ENCODE measurements around the gene DIP2C.
"Not testable (repeated sequence)": the region's sequence is repeated elsewhere in the genome, so short reads cannot be mapped to it uniquely, and the experiment has no call there.

Gene DIP2C

DNA sequence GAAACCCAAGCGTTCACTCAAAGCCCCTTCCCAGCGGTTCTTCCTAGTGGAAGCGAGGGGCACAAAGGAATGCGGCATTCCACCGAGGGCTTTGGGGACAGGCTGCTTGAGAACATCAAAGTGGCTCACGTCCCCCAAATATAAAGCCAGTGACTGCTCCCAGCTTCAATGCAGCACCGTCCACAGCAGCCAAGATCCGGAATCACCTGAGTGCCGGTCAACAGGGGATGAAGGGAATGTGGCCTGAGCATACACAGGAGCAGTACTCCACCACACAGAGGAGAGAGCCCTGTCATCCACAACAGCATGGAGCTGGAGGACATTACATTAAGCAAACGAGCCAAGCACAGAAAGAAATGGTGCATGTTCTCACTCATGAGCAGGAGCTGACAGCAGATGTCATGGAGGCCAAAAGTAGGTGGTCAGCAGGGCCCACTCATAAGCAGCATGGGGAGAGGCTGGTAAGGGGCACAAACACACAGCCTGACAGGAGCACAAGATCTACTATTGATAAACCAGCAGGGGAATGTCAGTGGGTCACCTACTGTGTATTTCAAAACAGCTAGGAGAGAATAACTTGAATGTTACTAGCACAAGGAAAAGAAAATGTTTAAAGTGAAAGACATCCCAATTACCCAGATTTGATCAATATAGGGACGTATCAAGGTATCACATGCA is 79.5 kb downstream of the DIP2C start:
- DNase-seq: no peak

DNA sequence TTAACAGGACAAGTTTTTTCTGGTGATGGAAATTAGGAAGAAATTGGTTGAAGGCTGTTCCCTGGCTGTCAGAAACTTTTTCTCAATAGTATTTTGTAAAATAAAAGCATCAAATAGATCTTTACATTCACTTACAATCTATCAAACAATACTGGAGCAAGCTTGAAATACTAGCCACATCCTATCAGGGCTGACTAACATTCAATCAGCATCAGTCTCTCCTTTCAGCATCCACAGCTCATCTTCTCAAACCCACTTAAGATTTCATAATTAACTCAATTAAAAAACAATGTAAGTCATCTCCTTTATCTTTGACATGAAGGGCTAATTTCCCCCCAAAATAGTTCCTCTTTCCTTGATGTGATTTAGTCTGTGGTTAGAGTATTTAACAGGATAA is 80.2 kb downstream of the DIP2C start:
- no peak for DNase-seq

DNA sequence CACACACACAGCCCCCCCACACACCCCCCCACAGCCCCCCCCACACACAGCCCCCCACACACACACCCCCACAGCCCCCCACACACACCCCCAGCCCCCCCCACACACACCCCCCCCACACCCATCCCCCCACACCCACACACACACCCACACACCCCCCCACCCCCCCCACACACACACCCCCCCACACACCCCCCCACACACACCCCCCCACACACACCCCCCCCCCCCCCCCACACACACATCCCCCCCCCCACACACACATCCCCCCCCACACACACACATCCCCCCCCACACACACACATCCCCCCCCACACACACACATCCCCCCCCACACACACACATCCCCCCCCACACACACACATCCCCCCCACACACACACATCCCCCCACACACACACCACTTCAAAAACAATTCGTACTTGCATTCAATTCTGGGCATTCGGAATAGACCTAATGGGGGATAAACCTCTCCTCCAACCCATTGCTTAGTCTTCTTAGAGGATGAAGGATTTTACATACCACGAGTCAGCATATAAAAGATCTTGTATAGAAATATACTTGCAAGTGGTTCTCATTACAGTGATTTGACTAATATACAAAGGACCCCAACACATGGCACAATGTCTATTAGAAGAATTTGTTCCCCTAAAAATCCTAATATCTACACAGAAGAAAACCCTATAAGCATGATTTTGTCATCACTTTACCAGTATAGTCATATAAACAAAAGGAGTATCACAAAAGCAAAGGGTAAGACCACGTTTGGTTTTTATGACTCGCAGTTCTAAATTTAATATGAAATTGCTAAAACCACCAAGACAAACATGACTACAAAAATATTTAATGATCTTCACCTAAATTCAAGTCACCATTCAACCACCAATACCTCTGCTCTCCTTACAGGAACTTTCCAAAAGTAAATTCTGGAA is 80.9 kb downstream of the DIP2C start:
- DNase-seq: no peak

DNA sequence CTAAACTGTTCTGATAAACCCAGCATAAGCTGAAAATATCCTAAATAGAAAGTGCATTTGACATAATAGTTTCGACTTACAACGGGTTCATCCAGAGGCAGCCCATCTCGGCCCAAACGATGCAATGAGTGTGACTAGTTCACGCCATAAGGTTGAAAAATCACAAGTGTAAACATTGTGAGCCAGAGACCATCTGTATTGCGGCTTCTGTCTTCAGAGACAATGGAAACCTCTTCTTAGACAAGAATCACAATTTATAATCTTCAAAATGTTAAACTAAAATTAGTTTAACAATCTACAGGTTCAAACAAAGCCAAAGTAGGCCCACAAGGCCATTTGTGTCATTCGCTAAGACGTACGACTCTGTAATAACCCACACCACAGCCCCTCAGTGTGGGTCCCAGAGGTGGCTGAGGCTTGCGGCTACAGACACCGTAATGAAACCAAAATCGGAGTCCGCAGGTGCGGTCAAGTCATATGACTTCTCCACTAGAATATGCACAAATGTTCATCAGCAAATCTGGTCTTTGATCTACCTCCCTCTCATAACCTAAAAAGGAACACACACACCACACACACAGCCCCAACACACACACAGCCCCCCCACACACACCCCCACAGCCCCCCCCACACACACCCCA is 81.8 kb downstream of the DIP2C start:
- DNase-seq: no peak

DNA sequence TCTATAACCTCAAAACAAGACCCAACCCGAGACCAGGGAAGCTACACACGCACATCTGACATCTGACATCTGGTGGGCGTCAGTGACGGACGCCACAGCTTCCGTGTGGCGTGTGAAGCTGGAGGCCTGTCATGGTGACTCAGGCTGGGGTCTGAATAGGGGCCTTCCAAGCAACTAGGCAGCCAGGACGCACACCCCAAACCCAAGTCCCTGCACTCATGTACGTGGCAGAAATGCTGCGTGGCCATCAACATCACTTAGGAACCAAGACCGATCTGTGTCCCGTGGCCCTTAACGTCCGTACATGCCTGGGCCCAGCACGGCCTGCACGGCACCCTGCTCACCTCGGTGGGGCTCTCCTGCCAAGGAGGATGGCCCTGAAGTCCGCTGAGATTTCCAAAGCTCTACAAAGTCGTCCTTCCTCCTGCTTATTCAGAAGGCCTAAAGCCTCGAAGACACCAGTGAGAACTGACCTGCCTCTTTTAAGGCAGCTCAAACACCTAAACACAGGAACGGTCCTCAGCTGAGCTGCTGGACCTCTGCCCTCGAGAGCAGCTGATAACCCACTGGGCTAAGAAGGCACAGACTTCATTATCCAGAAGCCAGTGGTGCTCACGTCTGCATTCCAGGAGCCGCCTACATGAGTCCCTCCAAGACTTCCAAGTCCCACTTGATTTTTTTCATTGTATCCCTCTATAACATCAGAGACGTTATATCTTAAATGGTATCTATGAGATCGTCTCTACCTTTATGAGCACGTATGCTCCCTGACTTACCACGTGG is 82.5 kb downstream of the DIP2C start:
- no peak for DNase-seq

DNA sequence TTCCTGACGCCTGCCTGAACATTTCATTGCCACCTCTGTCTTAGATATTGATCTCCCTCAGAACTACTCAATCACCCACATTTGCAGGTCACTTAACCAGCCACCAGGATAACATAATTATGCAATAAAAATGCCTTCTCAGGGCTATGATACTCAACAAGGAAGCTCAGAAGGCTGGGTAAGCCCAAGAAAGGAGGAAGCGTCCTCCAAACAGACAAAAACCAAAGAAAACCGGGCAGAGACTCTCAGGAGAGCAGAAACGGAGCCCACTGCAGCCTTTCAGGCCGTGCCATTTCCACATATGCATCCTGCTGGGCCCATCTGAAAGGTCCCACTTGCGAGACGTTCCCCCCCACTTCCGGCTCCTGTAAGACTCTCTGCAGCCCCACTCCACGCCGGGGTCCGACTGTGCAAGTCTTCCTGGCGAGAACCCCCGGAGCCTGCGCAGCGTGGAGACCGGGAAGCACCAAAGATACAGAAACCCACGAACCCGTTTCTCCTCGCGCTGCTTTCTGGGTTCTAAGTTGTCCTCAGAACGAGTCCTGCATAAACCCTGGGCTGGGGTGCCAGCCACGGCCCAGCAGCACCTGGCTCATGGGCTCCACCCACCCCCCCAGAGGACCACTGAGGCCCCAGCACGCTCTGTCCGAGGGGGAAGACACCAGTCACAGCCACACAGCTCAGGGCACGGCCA is 83.7 kb downstream of the DIP2C start:
- peak in 1 of 2 donors; percentile 22 for DNase-seq

DNA sequence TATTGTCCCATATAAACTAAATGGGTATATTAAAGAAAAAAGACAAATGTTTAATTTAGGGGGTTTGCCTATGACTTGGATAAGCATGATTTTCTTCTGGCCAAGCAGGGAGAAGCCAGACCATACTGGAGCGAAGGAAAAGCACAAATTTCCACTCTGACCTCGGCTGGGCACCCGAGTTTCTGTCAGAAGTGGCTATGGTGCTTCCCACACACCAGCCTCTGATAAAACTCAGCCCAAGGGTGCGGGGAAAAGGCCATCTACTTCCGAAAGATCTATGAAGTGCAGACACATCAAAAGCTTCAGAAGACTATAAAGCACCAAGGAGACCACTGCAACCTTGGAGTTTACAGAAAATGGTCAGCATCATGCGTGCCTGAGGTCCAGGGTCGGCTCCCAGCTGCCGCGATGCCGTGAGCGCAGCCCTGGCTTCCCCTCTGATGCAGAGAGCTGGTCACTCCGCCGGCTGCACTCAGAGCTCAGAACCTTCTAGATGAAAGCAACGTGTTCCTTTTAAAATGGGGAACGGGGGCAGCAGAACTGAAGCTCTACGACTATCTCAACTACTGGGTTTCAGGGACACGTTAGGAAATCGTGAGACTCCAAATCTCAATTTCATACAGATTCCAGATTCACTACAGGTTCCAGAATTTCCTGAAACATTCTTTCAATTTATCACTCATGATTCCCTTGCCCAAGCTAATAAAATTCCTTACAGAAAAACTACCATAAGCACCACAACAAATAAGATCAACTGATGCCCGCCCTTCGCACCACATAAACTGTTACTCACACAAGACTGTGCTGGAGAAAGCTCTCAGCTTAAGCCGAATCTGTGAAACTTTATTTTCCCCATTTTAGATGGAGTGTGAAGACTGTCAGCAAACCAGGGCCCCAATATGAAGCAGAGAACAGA is 84.5 kb downstream of the DIP2C start:
- no peak for DNase-seq

DNA sequence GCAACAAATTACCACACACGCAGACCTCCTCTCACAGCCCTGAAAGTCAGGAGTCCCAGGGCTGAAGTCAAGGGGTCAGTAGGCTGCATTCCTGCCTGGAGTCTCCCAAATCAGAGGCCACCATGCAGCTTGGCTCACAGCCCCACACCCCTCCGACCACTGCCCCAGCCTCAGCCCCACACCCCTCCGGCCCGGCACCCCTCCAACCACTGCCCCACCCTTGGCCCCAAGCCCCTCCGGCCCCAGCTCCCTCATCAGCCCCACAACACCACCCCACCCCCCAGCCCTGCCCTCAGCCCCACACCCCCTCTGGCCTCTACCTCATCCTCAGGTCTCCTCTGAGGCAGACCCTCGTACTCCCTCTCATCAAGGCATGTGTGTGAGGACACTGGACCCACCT is 85.7 kb downstream of the DIP2C start:
- DNase-seq: no peak

DNA sequence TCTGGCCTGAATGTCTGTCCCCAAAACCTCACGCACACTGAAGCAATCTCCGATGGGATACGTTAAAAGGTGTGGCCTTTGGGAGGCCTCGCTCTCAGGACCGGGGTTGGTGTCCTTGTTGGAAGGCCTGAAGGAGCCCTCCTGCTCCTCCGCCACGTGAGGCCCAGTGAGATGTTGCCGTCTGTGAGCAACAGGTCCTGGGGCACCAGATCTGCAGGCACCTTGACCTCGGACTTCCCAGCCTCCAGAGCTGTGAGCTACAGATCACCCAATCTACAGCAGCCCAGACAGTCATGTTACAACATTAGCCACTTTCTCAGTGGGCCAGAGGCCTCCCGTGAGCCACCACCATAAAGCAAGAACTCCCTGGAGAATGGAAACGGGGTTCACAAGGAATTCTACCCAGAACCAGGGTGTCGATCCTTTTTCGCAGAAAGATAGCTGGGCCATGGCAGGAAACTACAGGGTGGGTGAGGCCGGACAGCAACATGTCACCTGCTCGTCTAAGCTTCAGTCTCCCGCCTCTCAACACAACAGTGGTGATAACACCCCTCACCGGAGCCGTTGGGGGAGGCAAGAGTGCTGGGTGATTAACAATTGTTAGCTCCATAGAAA is 87.0 kb downstream of the DIP2C start:
- no peak for DNase-seq

DNA sequence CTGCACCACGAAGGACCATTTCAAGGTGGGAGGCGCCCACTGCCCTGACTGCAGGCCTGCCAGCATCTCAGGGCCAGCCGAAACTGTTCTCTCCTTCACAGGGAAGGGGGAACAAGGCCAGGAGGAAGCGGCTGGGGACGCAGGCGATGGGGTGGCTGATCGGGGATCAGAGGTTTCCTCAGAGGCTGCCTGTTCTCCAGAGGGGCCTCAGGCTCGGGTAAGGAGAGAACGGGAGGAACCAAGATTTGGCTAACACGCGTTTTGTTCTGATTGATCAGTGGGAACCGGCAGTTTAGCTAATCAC is 87.9 kb downstream of the DIP2C start:
- DNase-seq: no peak

DNA sequence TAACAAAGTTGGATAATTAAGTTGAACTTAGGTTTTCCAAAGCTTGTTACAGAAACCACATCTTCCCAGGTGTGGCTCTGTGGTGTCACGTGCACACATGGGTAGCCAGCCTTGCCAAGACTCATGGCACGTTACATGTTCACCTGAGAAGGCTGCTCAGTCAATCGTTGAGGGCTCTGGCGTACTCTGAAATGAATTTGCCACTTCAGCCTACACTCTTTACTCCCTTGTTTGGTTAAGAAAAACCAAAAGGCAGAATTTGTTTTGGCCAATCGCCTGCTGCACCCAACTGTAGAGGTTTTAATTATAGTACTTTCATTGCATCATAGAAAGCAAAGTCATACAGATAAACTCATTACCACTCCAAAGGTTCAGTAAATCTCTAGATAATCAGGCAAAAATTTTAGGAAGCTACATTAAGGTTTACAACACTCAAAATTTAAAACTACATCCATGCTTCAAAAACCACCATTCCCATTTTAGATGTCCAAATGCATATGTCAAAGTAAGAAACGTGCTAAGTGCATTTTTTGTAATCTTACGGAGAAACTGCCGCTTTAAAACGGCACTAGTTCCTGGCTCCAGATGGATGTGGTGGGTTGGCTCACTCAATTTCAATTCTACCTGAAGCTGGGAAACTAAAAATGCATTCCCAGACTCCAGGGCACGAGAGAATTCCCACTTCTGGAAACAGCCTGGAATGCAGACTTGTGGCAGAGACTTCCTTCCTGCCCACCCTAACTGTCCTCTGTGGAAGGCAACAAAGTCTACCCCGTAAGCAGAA is 88.4 kb downstream of the DIP2C start:
- DNase-seq: no peak

DNA sequence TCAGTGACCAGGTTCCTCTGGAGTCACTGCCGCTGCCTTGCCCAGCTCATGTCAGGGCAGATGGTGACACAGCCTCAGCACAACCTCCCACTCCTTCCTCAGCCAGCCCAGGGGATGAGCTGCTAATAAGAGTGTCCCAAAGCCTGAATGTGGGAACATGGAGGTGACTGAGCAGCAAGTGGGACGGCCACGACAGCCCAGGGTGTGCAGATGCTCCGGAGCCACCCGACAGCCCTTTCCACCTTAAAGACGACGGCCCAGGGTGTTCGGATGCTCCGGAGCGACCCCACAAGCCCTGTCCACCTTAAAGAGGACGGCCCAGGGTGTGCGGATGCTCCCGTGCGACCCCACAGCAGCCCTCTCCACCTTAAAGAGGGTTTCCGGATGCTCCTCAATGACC is 89.2 kb downstream of the DIP2C start:
- peak; percentile 39 to 62 for DNase-seq

DNA sequence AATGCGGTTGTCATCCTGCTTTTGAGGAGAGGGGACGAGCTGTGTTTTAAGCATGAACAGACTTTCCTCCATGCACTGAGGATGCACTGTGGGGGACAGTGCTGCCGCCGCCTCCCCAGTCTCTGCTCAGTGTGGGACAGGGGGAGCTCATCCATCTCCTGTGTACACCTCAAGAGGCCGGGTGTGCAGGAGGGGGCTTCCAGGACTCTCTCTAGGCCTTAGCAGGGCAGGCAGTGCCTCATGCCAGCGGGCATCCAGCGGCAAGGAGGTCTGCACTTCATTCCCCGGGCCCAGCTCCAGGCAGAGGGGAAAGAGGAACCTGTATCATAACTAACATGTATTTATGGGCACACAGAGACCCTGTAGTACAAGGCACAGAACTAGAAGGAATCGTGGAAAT is 89.7 kb downstream of the DIP2C start:
- no peak for DNase-seq

DNA sequence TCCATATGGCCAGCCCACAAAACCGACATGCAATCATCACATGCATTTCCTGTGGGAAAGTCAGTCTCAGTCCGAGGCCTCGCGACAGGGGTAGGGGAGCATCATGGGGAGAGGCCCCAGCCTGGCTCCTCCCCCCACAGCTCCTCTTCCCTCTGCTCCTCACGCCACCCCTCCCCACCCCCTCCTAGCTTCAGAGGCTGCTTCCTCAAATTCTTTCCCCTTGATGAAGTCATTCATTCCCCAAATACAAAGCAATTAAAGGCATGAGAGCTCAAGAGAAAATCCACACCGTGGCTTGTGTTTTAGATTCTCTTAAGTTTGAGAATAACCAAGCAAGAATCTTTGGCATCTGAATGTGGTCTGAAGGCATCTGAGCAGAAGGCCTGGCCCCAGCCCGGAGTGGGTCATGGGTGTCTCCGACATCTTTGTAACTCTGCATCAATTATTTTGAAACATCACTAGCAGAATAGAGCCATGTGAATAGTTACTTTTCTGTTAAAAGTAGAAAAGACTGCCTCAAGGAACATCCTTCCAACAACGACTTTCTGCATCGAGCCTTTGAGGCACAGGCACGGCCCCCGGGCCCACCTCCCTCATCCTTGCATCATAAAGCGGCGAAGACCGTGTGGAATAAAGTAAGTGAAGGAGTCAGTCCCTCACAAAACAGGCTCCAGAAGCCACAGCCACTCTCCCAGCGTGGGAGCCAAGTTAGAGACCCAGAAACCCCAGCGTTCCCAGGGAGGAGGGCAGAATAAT is 90.9 kb downstream of the DIP2C start:
- DNase-seq: peak; percentile 13 to 33

DNA sequence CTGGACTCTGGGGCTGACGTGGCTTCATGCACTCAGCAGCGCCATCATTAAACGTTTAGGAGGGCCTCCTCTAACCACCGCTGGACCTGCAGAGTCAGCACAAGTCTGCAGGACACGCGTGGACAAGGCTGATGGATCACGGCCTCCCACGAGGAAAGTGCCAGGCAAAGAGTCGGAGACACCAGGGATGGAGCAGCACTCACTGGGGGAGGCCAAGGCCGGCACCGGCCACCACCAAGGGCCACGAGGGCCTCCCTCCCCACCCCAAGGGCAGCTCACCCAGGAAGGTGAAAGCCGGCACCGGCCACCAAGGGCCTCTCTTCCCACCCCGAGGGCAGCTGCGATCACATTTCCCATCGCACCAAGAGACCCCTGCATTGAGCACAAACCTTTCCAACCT is 91.5 kb downstream of the DIP2C start:
- DNase-seq: no peak

DNA sequence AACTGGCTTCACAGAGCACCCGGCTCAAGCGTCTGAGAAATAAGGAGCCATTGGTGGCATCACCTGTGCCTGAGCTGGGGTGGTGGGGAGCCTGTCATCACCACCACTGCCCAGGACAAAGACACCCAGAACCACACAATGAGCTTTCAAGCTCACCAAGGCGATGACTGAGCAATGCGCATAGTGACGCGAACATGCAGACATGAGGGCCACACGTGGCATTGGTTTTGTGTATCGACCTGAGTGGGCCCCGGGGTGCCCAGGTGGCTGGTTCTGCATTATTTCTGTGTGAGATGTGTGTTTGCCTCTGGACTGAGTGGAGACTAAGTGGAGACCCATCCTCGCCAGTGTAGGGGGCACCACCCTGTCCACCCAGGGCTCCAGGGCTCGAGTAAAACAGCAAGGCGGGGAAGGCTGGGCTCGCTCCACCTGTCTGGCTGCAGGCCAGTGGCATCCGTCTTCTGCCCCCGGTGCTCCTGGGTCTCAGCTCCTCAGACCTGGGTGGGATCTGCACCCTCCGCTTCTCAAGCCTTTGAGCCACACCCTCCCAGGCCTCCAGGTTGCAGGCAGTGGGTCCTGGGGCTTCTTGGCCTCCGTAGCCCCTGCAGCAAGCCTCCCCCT is 92.6 kb downstream of the DIP2C start:
- DNase-seq: no peak

DNA sequence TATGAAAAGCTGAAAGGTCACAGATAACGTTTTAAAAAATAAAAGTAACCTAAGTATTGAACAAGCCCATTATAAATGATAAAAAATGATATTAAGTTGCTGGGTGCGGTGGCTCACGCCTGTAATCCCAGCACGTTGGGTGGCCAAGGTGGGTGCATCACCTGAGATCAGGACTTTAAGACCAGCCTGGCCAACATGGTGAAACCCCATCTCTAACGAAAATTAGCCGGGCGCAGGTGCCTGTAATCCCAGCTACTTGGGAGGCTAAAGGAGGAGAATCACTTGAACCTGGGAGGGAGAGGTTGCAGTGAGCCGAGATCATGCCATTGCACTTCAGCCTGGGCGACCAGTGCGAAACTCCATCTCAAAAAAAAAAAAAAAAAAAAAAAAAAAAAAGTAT is 93.3 kb downstream of the DIP2C start:
- DNase-seq: not testable (repeated sequence)

DNA sequence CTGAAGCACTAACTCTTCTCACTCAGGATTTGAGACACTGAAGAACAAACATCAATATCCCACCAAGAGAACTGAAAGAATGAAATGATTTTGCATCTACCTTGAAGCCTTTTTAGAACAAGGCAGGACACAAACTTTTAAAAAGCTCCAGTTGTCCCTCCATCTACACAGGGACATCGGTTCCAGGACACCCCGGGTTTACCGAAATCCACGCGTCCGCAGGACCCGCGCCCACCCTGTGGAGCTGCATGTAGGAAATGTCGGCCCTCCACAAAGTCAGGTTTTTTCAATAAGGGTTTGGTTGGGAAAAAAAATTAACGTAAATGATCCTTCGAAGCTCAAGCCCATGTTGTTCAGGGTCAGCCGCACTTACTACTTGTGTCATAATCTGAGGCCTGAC is 94.0 kb downstream of the DIP2C start:
- no peak for DNase-seq
